Stimulated activated CD4-positive, alpha-beta T cell treated with anti-CD3 and anti-CD28 coated beads, Interleukin-12 subunit alpha, Interleukin-12 subunit beta, amount 100 ng/mL, for 24 hours (primary cell): Measurements from ENCODE around the gene FAM227B.
A peak's percentile ranks its signal among the peaks of the same experiment; 100 is the strongest.
"Not testable (repeated sequence)": the region's sequence is repeated elsewhere in the genome, so short reads cannot be mapped to it uniquely, and the experiment has no call there.

Source experiments
- DNase-seq, 2 experiments: peaks; one replicate each; pipeline ENCODE4 v3.0.0-alpha.2; 2020; ENCODE audit warnings: low read depth in 2 of 2

Gene FAM227B

DNA sequence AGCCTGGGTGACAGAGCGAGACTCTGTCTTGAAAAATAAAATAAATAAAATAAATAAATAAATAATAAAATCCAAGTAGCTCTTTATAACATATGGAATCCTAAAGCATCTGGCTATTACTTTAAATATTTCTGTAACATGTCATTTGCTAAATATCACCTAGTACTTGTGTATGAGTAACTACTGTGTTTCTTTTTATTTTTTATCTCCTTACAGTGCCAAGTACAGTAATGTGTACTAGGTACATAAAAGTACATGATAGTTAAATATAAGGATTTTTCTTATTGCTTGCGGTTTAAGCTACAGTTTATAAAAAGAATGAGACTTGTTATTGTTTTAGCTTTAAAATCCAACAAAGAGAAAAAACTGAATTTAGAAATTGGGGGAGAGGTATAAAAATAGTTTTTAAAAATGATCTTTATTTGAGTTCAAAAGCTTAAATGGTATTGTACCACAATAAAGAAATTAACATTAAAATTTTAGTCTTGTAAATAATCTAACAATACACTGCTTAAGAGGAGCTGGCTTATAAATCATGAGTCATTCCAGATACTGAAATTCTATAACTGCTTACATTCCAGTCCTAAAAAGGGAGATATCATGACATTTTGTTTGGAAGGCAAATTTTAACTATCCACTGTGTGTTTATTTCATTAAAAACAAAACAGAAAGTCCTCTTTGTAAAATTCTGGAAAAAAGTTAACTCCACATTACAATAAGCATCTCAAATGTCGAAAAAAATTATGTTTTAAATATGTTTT is 124.4 kb downstream of the FAM227B start:
- DNase-seq, result no peak

GRCh38 chr15:49494842-49495241 is 125.8 kb downstream of the FAM227B start:
- no peak for DNase-seq

DNA sequence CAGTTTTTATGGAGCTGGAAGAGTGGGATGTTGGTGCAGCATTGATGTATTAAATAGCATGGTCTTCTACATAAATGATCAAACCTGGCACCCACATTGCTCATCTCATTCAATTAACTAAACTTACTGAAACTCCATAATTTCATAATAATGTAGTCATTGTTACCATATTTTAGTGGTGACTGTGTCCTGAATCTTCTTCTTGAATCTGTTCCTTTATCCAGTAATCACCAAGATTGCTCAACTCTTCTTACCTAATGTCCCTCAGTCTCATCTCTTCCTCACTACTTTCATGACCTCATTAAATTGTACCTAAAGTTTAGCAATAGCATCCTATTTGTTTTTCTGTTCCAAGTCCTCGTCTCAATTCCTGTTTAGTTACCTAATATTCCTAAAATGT is 127.8 kb downstream of the FAM227B start:
- DNase-seq, result no peak

DNA sequence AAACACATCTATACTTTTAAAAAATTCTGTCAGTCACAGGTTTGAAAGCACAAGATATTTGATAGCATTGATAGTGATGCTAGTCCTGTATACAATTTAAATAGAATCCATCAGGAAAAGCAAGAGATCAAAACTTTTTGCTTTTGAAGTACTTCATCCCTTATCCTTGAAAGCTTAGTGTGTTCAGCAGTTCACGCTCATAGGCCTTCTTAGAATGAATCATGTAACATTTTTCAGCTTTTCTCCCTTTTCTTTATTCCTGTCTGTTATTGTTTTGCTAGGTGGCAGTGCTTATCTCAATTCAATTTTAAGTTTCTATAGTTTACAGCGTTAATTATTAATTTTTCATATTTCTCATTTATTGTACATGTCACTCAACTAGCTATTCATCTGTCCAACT is 128.5 kb downstream of the FAM227B start:
- DNase-seq, result no peak

GRCh38 chr15:49490966-49491365 is 129.7 kb downstream of the FAM227B start:
- DNase-seq, result no peak

DNA sequence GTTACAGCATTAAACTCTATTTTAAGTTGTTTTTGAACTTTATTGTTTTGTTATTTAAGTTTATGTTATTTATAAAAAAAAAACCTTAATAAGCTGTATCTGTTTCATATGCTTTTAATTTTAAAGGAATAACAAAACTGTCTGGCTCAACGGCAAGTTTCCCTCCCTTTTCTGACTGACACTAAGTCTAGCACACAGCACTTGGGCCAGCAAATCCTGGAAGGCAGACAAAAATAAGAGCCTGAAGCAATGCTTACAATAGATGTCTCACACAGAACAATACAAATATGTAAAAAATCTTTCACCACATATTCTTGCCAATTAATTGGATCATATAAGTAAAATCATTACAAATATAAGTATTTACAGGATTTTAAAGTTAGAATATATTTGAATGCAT is 135.2 kb downstream of the FAM227B start:
- DNase-seq, result not testable (repeated sequence)

DNA sequence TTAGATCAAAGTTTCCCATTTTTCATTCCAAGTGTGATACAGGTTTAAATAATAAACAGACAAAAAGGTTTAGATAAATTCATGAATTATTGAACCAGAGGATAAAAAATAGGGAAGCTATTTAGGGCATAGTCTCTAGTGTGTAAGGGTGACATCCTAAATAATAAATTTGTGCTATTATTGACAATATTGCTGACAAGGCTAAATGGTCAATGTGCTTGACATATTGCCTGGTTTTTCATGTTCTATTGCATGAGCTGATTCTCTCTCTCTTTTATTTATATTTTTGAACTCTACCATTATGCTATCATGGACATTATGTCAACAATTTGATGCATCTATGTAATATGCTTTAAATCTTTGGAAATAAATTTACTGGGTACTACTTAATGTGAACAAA is 141.6 kb downstream of the FAM227B start:
- DNase-seq, result not testable (repeated sequence)

DNA sequence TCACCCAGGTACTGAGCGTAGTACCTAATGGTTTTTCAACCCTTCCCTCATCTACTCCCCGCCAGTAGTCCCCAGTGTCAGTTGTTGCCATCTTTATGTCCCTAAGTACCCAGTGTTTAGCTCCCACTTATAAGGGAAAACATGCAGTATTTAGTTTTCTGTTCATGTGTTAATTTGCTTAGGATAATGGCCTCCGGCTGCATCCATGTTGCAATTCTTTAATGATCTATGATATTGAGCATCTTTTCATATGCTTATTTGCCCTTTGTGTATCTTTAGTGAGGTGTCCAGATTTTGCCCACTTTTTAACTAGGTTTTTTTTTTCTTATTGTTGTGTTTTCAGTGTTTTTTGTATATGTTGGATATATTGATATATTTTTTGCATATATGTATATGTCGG is 142.6 kb downstream of the FAM227B start:
- DNase-seq, result not testable (repeated sequence)

GRCh38 chr15:49473031-49473430 is 147.6 kb downstream of the FAM227B start:
- no peak for DNase-seq

- no peak for DNase-seq
Observed at GRCh38 chr15:49472338-49472737, 148.3 kb downstream of the FAM227B start.

- no peak for DNase-seq
Observed at GRCh38 chr15:49471733-49472132, 148.9 kb downstream of the FAM227B start.

DNA sequence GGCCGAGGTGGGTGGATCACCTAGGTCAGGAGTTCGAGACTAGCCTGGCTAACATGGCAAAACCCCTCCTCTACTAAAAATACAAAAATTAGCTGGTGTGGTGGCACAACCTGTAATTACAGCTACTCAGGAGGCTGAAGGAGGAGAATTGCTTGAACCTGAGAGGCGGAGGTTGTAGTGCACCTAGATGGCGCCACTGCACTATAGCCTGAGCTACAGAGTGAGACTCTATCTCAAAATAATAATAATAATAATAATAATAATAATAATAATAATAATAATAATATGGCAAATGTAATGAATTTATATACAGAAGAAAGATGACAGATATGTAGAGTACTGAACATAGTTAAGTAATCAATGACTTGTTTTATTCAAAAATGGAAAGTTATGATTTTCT is 149.4 kb downstream of the FAM227B start:
- peak in 1 of 2 experiments; percentile 38 for DNase-seq

- no peak for DNase-seq
Observed at GRCh38 chr15:49468481-49468839, 152.2 kb downstream of the FAM227B start.

DNA sequence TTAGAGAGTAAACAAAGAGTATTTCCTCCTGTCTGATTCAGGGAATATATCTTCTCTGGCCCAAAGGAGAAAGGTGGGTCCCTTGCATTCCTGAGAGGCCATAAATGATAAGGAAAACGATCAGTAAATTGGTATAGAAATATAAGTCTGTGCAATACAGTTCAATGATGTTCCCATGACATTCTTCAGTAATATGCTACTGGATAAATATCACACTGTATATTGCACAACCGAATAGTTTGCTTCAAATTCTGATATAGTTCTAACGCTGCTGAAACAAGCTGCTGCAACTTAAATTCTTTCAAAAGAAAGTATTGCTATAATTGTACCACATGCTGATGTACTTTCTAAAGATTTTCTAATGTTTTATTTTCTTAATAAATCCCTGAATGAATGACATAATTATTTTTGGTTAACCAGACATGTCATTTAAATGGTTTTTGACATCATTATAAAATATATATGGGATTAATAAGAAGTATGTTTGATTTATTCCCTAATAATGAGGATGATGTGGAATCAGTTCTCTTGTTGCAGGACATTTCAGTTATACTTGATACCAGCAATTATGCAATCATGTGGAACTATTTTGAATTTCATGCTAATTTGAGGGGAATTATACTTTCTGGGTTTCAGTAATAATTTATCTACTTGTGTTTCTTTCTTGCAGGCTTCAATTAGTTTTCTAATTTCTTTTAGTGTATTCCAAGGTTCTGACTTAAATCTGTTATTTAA is 152.7 kb downstream of the FAM227B start:
- DNase-seq, result no peak

DNA sequence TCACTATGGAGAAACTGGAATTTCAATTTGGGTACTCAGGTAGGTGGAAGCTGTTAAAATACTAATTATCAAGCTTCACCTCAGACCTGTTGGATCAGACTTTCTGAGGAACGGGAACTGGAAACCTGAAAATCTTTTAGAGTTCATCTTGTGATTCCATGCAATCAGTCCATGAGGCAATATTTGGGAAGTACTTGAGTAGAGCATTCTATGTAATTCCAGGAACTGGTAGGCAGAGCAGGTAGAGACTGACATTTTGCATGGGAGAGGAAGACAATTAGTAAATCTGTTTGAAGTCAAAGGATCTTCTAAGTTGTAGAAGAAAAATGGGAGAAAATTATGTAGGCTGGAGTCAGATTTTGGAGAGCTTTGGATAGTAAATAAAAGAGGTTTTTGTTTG is 154.5 kb downstream of the FAM227B start:
- no peak for DNase-seq

- DNase-seq, result no peak
Observed at GRCh38 chr15:49464522-49464921, 156.1 kb downstream of the FAM227B start.

DNA sequence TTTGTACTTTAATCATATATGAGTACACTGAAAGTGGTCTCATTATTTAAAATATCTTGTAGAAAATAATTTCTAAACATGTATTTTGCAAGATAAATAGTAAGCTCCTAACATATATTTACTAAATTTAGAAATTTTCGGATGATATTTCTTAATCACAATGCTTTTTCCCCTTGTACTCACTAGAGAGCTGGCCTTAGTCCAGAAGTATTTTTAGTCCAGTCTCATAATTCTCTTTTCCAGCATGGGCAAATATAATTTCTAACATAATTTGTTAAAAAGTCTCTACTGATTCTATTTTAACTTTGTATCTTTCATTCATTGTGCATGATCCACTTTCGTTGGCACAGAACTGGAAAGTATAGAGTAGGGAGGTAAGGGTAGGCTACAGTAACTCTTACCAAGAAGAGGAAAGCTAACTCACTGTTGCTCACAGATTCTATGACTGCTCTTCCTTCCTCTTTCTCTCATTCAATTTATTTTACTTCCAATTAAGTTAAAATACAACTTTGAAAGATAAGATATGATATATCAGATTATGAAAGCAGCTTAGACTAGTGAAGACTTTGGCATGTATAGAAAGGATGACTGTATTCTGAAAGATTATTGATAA is 158.3 kb downstream of the FAM227B start:
- no peak for DNase-seq

- DNase-seq, result no peak
Observed at GRCh38 chr15:49460411-49460941, 160.1 kb downstream of the FAM227B start.

GRCh38 chr15:49458145-49458544 is 162.5 kb downstream of the FAM227B start:
- no peak for DNase-seq

DNA sequence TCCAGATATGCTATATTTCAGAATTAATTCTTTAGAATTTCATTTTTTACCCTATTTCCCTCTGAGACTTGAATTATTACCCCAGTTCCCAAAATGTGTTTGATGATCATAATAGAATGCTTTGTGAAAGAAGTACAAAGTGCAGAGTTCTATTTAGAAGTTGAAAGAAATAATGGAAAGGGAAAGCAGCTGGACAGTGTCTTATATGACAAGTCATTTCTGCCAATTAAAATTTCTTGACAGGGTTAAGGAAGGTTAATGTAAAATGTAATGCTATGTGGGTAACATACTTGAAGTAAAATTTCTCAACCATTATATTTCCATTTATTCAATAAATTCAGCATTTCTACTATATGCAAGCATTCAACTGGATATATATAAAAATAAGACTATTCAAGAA is 164.5 kb downstream of the FAM227B start:
- DNase-seq, result no peak

DNA sequence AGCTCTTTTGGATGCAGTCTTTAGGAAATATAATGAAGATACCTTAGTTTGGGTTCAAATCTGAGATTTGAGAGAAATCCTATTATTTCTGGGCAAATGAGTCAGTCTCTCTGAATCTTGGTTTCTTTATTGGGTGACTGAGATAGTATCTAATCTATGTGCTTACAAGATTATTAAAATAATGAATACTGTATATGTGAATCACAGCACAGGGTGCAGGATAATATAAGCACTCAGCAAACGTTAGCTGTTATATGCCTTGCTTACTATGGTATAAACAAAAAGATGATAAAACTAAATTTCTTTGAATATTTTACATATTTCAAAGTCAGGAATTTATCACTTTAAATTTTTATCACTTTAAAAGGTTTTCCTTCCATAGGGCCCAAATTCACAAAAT is 168.0 kb downstream of the FAM227B start:
- no peak for DNase-seq

- DNase-seq, result no peak
Observed at GRCh38 chr15:49441816-49442215, 178.8 kb downstream of the FAM227B start.

DNA sequence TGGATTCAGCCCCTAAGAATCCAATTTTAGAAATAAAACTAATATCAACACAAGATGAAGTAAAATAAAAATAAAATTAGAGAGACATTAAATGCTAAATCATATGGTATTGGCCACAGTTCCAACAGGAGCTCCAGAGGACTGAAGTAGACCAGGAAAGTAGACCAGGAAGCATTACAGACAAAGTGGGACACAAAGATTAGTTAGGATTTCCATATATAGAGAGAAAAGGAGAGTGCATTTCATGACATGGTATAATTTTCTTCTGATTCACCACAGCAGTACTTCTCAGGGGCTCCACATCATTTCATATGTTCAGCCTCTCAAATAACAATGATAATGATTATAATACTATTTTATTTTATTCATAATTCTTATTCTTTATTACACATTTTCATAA is 179.3 kb downstream of the FAM227B start:
- no peak for DNase-seq
